Left colon (tissue), 2 donors: ENCODE measurements around the gene AADACL4. TPM values are rescaled to one million over a fixed set of nuclear protein-coding genes. Genes with fewer than 3 reads are reported as not detected.

Source experiments
- total RNA-seq, 2 donors: library from RNA; stranded (reverse); fragmentation: NEBNext Ultra II Directional; extraction: Animal tissue kit (Norgen Biotek cat#: 25700); gene quantifications; one replicate each; pipeline ENCODE4 v1.2.1, GENCODE V29; 2021
- donor health status: DM: no; HTN: no; CAD: no.
- donor health status: DM: yes; HTN: yes; CAD: no.

AADACL4 gene
- total RNA-seq, 2 donors from 2014 or later: not detected

Other genes starting within 250 kb of the AADACL4 start
- gene DHRS3, start 25.9 kb upstream of the AADACL4 start, total RNA-seq: 100 to 1,000 TPM in 1 of 2 donors, 10 to 100 TPM in 1; 73.2 to 106 TPM
- not detected for gene AADACL3, start 72.0 kb downstream of the AADACL4 start, total RNA-seq
- not detected for gene CFAP107, start 102.1 kb downstream of the AADACL4 start, total RNA-seq
- gene PRAMEF12, start 129.7 kb downstream of the AADACL4 start, total RNA-seq: not detected
- gene PRAMEF1, start 147.3 kb downstream of the AADACL4 start, total RNA-seq: not detected
- not detected for gene PRAMEF11, start 187.3 kb downstream of the AADACL4 start, total RNA-seq
- not detected for gene HNRNPCL1, start 204.6 kb downstream of the AADACL4 start, total RNA-seq
- not detected for gene PRAMEF2, start 213.0 kb downstream of the AADACL4 start, total RNA-seq
- gene PRAMEF4, start 242.1 kb downstream of the AADACL4 start, total RNA-seq: not detected